ENCODE results near the gene DEAF1.
"Not testable (repeated sequence)": the region's sequence is repeated elsewhere in the genome, so short reads cannot be mapped to it uniquely, and the experiment has no call there.

The DEAF1 gene

GRCh38 chr11:674406-674805, 20.6 kb downstream of the DEAF1 start:
- no peak for DNase-seq

GRCh38 chr11:673866-674265, 21.2 kb downstream of the DEAF1 start:
- DNase-seq: no peak

GRCh38 chr11:665704-666281, 29.2 kb downstream of the DEAF1 start:
- DNase-seq: no peak

GRCh38 chr11:665062-665703, 29.8 kb downstream of the DEAF1 start:
- DNase-seq: no peak

GRCh38 chr11:662689-663274, 32.2 kb downstream of the DEAF1 start:
- DNase-seq: peak; percentile 2

GRCh38 chr11:660681-661444, 34.2 kb downstream of the DEAF1 start:
- DNase-seq: no peak

- no peak for DNase-seq
Observed at GRCh38 chr11:660281-660680, 34.7 kb downstream of the DEAF1 start.

- DNase-seq: no peak
Observed at GRCh38 chr11:659532-660085, 35.4 kb downstream of the DEAF1 start.

- no peak for DNase-seq
Observed at GRCh38 chr11:657691-658126, 37.3 kb downstream of the DEAF1 start.

- DNase-seq: no peak
Observed at GRCh38 chr11:656866-657265, 38.2 kb downstream of the DEAF1 start.

GRCh38 chr11:656426-656825, 38.6 kb downstream of the DEAF1 start:
- DNase-seq: no peak

- no peak for DNase-seq
Observed at GRCh38 chr11:655036-655726, 39.8 kb downstream of the DEAF1 start.

- not testable (repeated sequence) for DNase-seq
Observed at GRCh38 chr11:654444-654843, 40.6 kb downstream of the DEAF1 start.

- no peak for DNase-seq
Observed at GRCh38 chr11:653837-654236, 41.2 kb downstream of the DEAF1 start.

GRCh38 chr11:653136-653535, 41.9 kb downstream of the DEAF1 start:
- not testable (repeated sequence) for DNase-seq

- no peak for DNase-seq
Observed at GRCh38 chr11:650482-650881, 44.5 kb downstream of the DEAF1 start.

- not testable (repeated sequence) for DNase-seq
Observed at GRCh38 chr11:647672-648158, 47.3 kb downstream of the DEAF1 start.

GRCh38 chr11:646214-646613, 48.8 kb downstream of the DEAF1 start:
- DNase-seq: no peak

GRCh38 chr11:645536-645935, 49.5 kb downstream of the DEAF1 start:
- DNase-seq: no peak

GRCh38 chr11:643849-644738, 50.9 kb downstream of the DEAF1 start:
- DNase-seq: no peak

GRCh38 chr11:643366-643765, 51.7 kb downstream of the DEAF1 start:
- DNase-seq: no peak

All from DMS153 (cell line).